ENCODE results near the gene MLH1. TPM values are rescaled to one million over a fixed set of nuclear protein-coding genes. Genes with fewer than 3 reads are reported as not detected.

The MLH1 gene
- total and polyA plus RNA-seq, 2 of the 8 experiments (the other 6 are each of a cell fraction or from before 2014, with no cell fraction given): 36.4 to 47.3 TPM

- no peak overlapping the region for H3K56ac ChIP-seq (replicated peaks; ENCODE audit: insufficient read length, low read depth, low read length)
- TF ChIP-seq RAD21 (IDR thresholded peaks at IDR 0.05 in 1 of 2, conservative IDR thresholded peaks at IDR 0.05 in 1 of 2; ENCODE audit: low read depth in 2 of 2, low read length in 2 of 2): no peak
- no peak for TF ChIP-seq POLR2AphosphoS5 (IDR thresholded peaks at IDR 0.05; ENCODE audit: low read depth, low read length)
- TF ChIP-seq SAP30 (IDR thresholded peaks at IDR 0.05; ENCODE audit: insufficient read depth, insufficient replicate concordance, low read length): no peak
These were observed 32.4 kb downstream of the MLH1 start for GRCh38 chr3:37025561-37026335.

More at GRCh38 chr3:37025561-37026335, 32.4 kb downstream of the MLH1 start:
- no peak overlapping the region for H3K27ac ChIP-seq (ENCODE audit: low read depth, low read length)
- H2AK5ac ChIP-seq (ENCODE audit: low read depth, low read length): no peak overlapping the region
- no peak overlapping the region for H4K8ac ChIP-seq (ENCODE audit: extremely low read depth, insufficient read depth, low read length)
- H2BK15ac ChIP-seq (ENCODE audit: low read length): no peak overlapping the region
- FAIRE-seq: no peak
- no peak overlapping the region for H2AFZ ChIP-seq (ENCODE audit: low read length)
- H3K14ac ChIP-seq (ENCODE audit: insufficient read length): no peak overlapping the region
- no peaks in the 10 kb centered on the region; the same call in 1 of the 2 replicates for H3K79me1 ChIP-seq (ENCODE audit: low read depth, low read length)
- DNase-seq (ENCODE audit: low read depth in 1 of 2, low spot score in 2 of 2): no peak
- H3K4me3 ChIP-seq (ENCODE audit: extremely low read depth in 1 of 4, insufficient read depth in 2 of 4, low read depth in 3 of 4, low read length in 4 of 4): no peak overlapping the region
- no peak overlapping the region for H3K4me2 ChIP-seq (ENCODE audit: insufficient read depth in 1 of 2, low read depth in 2 of 2, low read length in 2 of 2)
- no peaks in the 10 kb centered on the region for H3K9me3 ChIP-seq (ENCODE audit: insufficient read depth in 2 of 2, low read depth in 1 of 2, low read length in 1 of 2)
- H2BK120ac ChIP-seq (replicated peaks; ENCODE audit: low read depth, low read length): no peak overlapping the region
- H3K9ac ChIP-seq (replicated peaks in 1 of 4; ENCODE audit: extremely low read depth in 1 of 4, low read depth in 3 of 4, low read length in 3 of 4): no peak overlapping the region
- no peaks in the 10 kb centered on the region for H3K27me3 ChIP-seq (replicated peaks in 1 of 4; ENCODE audit: control insufficient read depth in 3 of 4, extremely low read depth in 1 of 4, insufficient read depth in 3 of 4, low read length in 3 of 4)
- no peak overlapping the region for H3K18ac ChIP-seq (ENCODE audit: extremely low read depth, low read length)
- POLR2A ChIA-PET (ENCODE audit: partially characterized antibody): interaction anchor here (0.6 kb wide), 1 partner anchor 18 kb away, joined by 4 read pairs; no protein-coding TSS in a partner anchor
- H4K20me1 ChIP-seq (replicated peaks in 1 of 2; ENCODE audit: control insufficient read depth in 1 of 2, insufficient read depth in 2 of 2, low read length in 2 of 2): no peaks in the 10 kb centered on the region
- H3K4ac ChIP-seq (replicated peaks; ENCODE audit: insufficient read length, low read depth, low read length): no peak overlapping the region
- no peak overlapping the region for H4K91ac ChIP-seq (replicated peaks; ENCODE audit: insufficient read length, low read length)
- no peaks in the 10 kb centered on the region for H3K79me2 ChIP-seq (ENCODE audit: control insufficient read depth in 1 of 2, insufficient read depth in 2 of 2, low read length in 2 of 2)
- peaks cover 24 to 87% (median 51%) of the 10 kb centered on the region in 4 experiments for H3K36me3 ChIP-seq (ENCODE audit: control insufficient read depth in 2 of 4, insufficient read depth in 4 of 4, low read length in 3 of 4)
- no peaks in the 10 kb centered on the region for H3K4me1 ChIP-seq (replicated peaks in 1 of 4; ENCODE audit: control insufficient read depth in 3 of 4, insufficient read depth in 4 of 4, low read length in 3 of 4)
- H3K23ac ChIP-seq (ENCODE audit: insufficient read length): no peak overlapping the region
- H2BK12ac ChIP-seq (ENCODE audit: low read depth, low read length): no peak overlapping the region
- 94% methylated on average over 3 of the region's 3 CpGs; no CpG with 5 or more reads in 1 of the 2 experiments for WGBS, 2 experiments (ENCODE audit: extremely low coverage in 1 of 2, insufficient coverage in 1 of 2, insufficient read length in 1 of 2, insufficient replicate concordance in 2 of 2, low coverage in 1 of 2, low lambda C conversion rate in 2 of 2, missing lambda C conversion rate in 1 of 2)
- no peak overlapping the region for H4K5ac ChIP-seq (ENCODE audit: insufficient read length, low read depth, low read length)
- no peaks in the 10 kb centered on the region for H3K23me2 ChIP-seq (ENCODE audit: low read depth, low read length)
- H2BK5ac ChIP-seq (ENCODE audit: low read depth, low read length): no peak overlapping the region
- CTCF ChIA-PET (ENCODE audit: partially characterized antibody): interaction anchor here (1.3 to 1.5 kb wide), 4 partner anchors 8 to 121 kb away, joined by 4 to 5 read pairs (median 4); no protein-coding TSS in a partner anchor
- H2BK20ac ChIP-seq (ENCODE audit: low read length): no peak overlapping the region

All from H1 (cell line).